ENCODE measurements around the gene SLC39A11.

DNA sequence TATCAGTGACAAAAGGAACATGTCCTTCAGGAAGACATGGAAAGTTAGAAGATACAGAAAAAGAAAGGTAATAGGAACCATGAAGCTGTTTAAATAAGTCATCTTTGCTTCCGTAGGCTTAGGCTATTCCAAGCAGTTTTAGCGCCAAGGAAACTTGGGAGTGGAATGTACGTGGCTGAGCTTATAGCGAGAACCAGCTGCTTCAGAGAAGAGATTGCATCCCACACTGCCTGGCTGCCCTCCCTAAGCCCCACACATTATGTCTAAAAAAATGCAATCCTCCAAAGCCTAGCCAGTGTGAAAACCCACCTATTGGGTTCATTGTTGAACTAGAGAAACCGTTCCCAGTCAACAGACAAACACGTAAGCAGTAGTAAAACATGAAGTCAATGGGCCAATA is 149.9 kb downstream of the SLC39A11 start:
- TF ChIP-seq, protein P1, sequence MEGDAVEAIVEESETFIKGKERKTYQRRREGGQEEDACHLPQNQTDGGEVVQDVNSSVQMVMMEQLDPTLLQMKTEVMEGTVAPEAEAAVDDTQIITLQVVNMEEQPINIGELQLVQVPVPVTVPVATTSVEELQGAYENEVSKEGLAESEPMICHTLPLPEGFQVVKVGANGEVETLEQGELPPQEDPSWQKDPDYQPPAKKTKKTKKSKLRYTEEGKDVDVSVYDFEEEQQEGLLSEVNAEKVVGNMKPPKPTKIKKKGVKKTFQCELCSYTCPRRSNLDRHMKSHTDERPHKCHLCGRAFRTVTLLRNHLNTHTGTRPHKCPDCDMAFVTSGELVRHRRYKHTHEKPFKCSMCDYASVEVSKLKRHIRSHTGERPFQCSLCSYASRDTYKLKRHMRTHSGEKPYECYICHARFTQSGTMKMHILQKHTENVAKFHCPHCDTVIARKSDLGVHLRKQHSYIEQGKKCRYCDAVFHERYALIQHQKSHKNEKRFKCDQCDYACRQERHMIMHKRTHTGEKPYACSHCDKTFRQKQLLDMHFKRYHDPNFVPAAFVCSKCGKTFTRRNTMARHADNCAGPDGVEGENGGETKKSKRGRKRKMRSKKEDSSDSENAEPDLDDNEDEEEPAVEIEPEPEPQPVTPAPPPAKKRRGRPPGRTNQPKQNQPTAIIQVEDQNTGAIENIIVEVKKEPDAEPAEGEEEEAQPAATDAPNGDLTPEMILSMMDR (IDR thresholded peaks at IDR 0.05): no peak
- TF ChIP-seq POLR2AphosphoS5 (IDR thresholded peaks at IDR 0.05): no peak
- no peak for TF ChIP-seq EP300 (IDR thresholded peaks at IDR 0.05)

Measured in upper lobe of left lung (tissue), 4 donors.